Suprapubic skin (tissue), 4 donors: Measurements from ENCODE around the gene AP5S1. TPM values are rescaled to one million over a fixed set of nuclear protein-coding genes. Genes with fewer than 3 reads are reported as not detected.

Experiments
- DNase-seq, 2 donors: peaks; one replicate each; pipeline ENCODE4 v3.0.0-alpha.2; 2019; ENCODE audit warnings: low spot score in 2 of 2
- H3K27ac ChIP-seq: fragments of 200-600 bp; sonication (generic); one replicate; pipeline ENCODE4 v1.5.1; 2019
- H3K27me3 ChIP-seq: fragments of 200-600 bp; sonication (generic); one replicate; pipeline ENCODE4 v1.5.1; 2019
- H3K36me3 ChIP-seq: fragments of 200-600 bp; sonication (generic); one replicate; pipeline ENCODE4 v1.5.1; 2019
- H3K4me1 ChIP-seq: fragments of 200-600 bp; sonication (generic); one replicate; pipeline ENCODE4 v1.5.1; 2019
- H3K4me3 ChIP-seq: fragments of 200-600 bp; sonication (generic); one replicate; pipeline ENCODE4 v1.5.1; 2019; ENCODE audit warnings: mild to moderate bottlenecking
- H3K9me3 ChIP-seq: fragments of 200-600 bp; sonication (generic); one replicate; pipeline ENCODE4 v1.5.1; 2019
- CTCF ChIP-seq, 2 donors: fragments of 200-600 bp in 1 of 2; fragments of 450-650 bp in 1 of 2; sonication (generic) in 1 of 2; IDR thresholded peaks; one replicate each; pipeline ENCODE4 v1.5.1; 2016 to 2019; ENCODE audit warnings: antibody characterized with exemption in 2 of 2, mild to moderate bottlenecking in 1 of 2, moderate library complexity in 1 of 2
- EP300 ChIP-seq: sonication (generic); formaldehyde crosslinking; IDR thresholded peaks from one replicate; pipeline ENCODE4 v1.6.1; 2017; ENCODE audit warnings: antibody characterized with exemption
- POLR2A ChIP-seq, 2 donors: fragments of 450-650 bp; IDR thresholded peaks; one replicate each; pipeline ENCODE4 v1.6.1; 2017; ENCODE audit warnings: antibody characterized with exemption in 2 of 2, mild to moderate bottlenecking in 2 of 2, moderate library complexity in 2 of 2
- POLR2AphosphoS5 ChIP-seq, 3 donors: sonication (generic); formaldehyde crosslinking; IDR thresholded peaks; one replicate each; pipeline ENCODE4 v1.6.1; 2017; ENCODE audit warnings: antibody characterized with exemption in 3 of 3
- WGBS: methylation state at CpG from one replicate; pipeline ENCODE4 v1.1.5; 2018; 5-methylcytosine and 5-hydroxymethylcytosine counted together
- total RNA-seq, 4 donors: library from RNA; depleted of rRNA; stranded (reverse); fragments of >200 nt; gene quantifications; one replicate each; pipeline ENCODE4 v1.1.0, GENCODE V29; 2016

The AP5S1 gene
- total RNA-seq, 4 donors from 2014 or later = 7.7 to 18.3 (median 14.3) TPM

DNA sequence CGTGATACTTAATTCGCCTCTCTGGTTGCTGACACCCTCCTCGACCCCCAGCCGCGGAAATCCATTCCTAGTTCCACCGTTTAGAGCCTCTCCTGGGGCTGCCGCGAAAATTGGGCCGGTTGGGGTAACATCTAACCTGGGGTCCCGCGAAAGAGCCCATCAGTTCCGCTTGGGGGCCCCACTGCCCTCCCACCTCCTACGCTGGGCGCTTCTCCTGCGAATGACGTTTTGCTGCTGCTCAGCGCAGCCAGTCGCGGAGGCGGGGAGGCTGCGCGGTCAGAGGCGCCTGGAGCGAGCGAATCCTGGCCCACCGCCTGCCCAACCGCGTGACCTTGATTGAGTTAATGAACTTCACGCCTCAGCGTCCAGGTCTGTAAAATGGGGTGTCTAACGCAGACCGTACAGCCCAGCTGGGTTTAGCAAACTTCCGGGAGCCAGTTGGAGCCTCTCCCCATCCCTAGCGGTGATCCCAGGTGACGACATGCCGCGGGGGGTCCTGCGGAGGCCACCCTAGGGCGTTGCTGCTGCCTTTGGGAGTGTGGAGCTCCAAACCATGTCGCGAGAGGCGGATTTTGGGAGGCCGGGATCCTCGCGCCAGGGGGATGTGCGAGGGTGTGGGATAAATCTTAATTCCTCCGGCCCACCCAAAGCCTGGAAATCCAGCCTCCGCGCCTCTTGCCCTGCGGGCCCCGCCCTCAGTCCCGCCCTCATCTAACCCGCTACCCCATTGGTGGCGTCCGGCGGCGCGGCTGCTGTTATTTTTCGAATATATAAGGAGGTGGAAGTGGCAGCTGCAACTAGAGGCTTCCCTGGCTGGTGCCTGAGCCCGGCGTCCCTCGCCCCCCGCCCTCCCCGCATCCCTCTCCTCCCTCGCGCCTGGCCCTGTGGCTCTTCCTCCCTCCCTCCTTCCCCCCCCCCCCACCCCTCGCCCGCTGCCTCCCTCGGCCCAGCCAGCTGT is 24.6 kb upstream of the AP5S1 start, which contains the start of gene CDC25B:
Gene CDC25B (plus strand): TSS at position 800 of the 958 bp plus-strand sequence. CDS start 222 bp downstream, outside the sequence.
- H3K27me3 ChIP-seq = no peaks in the 10 kb centered on the region
- H3K27ac ChIP-seq = peak within 1 kb of the TSS; percentile 94
- H3K36me3 ChIP-seq = peaks cover 11% of the 10 kb centered on the region
- peak within 1 kb of the TSS; percentile 65 for H3K4me3 ChIP-seq
- peak in 1 of 3 donors; percentile 79 for TF ChIP-seq POLR2AphosphoS5 (IDR thresholded peaks at IDR 0.05)
- no peak for TF ChIP-seq EP300
- TF ChIP-seq CTCF (IDR thresholded peaks at IDR 0.05) = peak; percentile 36 to 54
- TF ChIP-seq POLR2A (IDR thresholded peaks at IDR 0.05) = peak in 1 of 2 donors; percentile 25
- H3K9me3 ChIP-seq = no peaks in the 10 kb centered on the region
- 0% methylated on average over 16 of the region's 69 CpGs for WGBS
- H3K4me1 ChIP-seq = peaks cover 58% of the 10 kb centered on the region
- DNase-seq = peak; percentile 97 to 98

- no peaks in the 10 kb centered on the region for H3K9me3 ChIP-seq
- H3K36me3 ChIP-seq = peaks cover 18% of the 10 kb centered on the region
- peaks cover 63% of the 10 kb centered on the region for H3K4me1 ChIP-seq
- no peaks in the 10 kb centered on the region for H3K27me3 ChIP-seq
- 52% methylated on average over 4 of the region's 33 CpGs for WGBS
- H3K4me3 ChIP-seq = peak overlapping the region; percentile 65
- TF ChIP-seq EP300 (no peak), POLR2A (IDR thresholded peaks at IDR 0.05) (no peak), POLR2AphosphoS5 (IDR thresholded peaks at IDR 0.05) (no peak), CTCF (IDR thresholded peaks at IDR 0.05) (no peak)
- DNase-seq = peak in 1 of 2 donors; percentile 71
- H3K27ac ChIP-seq = peak overlapping the region; percentile 94
Measured at GRCh38 chr20:3796477-3797225, 23.7 kb upstream of the AP5S1 start.

- Histone ChIP-seq H3K4me1 (peaks cover 66% of the 10 kb centered on the region), H3K27ac (peak overlapping the region; percentile 22)
- 55% methylated on average over 5 of the region's 5 CpGs for WGBS
Measured at GRCh38 chr20:3797226-3797545, 23.2 kb upstream of the AP5S1 start.

DNA sequence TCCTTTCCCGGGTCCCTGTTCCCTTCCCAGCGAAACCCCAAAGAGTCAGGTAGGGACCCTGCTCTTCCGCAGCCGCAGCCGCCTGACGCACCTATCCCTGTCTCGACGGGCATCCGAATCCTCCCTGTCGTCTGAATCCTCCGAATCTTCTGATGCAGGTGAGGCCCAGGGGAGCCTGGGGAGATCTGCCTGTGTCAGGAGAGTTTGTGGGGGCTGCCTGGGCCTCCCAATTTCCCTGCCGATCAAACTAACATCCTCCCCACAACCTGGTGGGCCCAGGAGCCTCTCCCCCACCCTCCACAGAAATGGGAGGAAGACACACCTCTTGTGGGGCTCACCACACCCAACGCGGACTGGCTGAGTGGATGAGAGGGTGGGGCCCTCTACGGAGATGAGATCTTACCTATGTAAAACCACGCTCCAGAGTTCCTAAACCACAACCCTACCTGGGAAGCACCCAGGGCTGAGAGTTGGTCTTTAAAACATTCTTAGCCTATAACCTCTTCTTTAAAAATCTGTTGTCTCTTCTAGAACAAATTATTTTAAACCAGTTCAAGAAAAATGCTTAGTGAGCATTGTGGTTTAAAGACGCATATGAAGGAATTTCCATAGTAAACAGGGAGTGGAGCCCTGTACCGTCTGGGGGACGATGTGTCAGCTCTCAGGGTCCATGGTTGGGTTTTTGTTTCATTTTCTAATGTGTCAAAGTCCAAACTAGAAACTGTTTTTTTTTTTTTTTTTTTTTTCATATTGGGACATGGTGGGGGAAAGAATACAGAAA is 22.6 kb upstream of the AP5S1 start:
- peaks cover 72% of the 10 kb centered on the region for H3K4me1 ChIP-seq
- peak in 1 of 2 donors; percentile 58 for DNase-seq
- peak overlapping the region; percentile 22 for H3K27ac ChIP-seq
- H3K27me3 ChIP-seq = no peaks in the 10 kb centered on the region
- peak overlapping the region; percentile 65 for H3K4me3 ChIP-seq
- peaks cover 29% of the 10 kb centered on the region for H3K36me3 ChIP-seq
- no peak for TF ChIP-seq POLR2AphosphoS5 (IDR thresholded peaks at IDR 0.05)
- 39% methylated on average over 19 of the region's 19 CpGs for WGBS
- H3K9me3 ChIP-seq = no peaks in the 10 kb centered on the region

More at GRCh38 chr20:3797226-3797545, 23.2 kb upstream of the AP5S1 start:
- Histone ChIP-seq H3K27me3 (no peaks in the 10 kb centered on the region), H3K9me3 (no peaks in the 10 kb centered on the region), H3K36me3 (peaks cover 23% of the 10 kb centered on the region), H3K4me3 (peak overlapping the region; percentile 65)
- TF ChIP-seq EP300 (no peak), POLR2A (IDR thresholded peaks at IDR 0.05) (no peak), POLR2AphosphoS5 (IDR thresholded peaks at IDR 0.05) (no peak), CTCF (IDR thresholded peaks at IDR 0.05) (no peak)
- DNase-seq = peak in 1 of 2 donors; percentile 58

- Histone ChIP-seq H3K36me3 (peaks cover 35% of the 10 kb centered on the region), H3K27ac (no peak overlapping the region), H3K27me3 (no peaks in the 10 kb centered on the region), H3K4me3 (peak overlapping the region; percentile 65), H3K4me1 (peaks cover 74% of the 10 kb centered on the region), H3K9me3 (no peaks in the 10 kb centered on the region)
- TF ChIP-seq EP300 (no peak), CTCF (IDR thresholded peaks at IDR 0.05) (no peak), POLR2A (IDR thresholded peaks at IDR 0.05) (no peak), POLR2AphosphoS5 (IDR thresholded peaks at IDR 0.05) (no peak)
- peak in 1 of 2 donors; percentile 65 for DNase-seq
- 58% methylated on average over 5 of the region's 5 CpGs for WGBS
Measured at GRCh38 chr20:3798373-3798768, 22.0 kb upstream of the AP5S1 start.
